Keratinocyte (primary cell): ENCODE measurements around the gene DMD.

Experiments
- EZH2 ChIP-seq: IDR thresholded peaks from one replicate; pipeline ENCODE4 v1.6.1; 2012; ENCODE audit warnings: inconsistent platforms, mild to moderate bottlenecking, low read length, moderate library complexity
- TF ChIP-seq, protein P1 (sequence below), 3 experiments: IDR thresholded peaks in 1 of 3; conservative IDR thresholded peaks in 1 of 3; optimal IDR thresholded peaks in 1 of 3; 2 replicates in 2 of 3; 3 replicates in 1 of 3; pipeline versions ENCODE3 to v1.5.1; 2011; ENCODE audit warnings: low read length in 3 of 3, mild to moderate bottlenecking in 3 of 3, moderate library complexity in 2 of 3, control low read depth in 1 of 3, inconsistent platforms in 1 of 3; ENCODE audit not compliant: insufficient read depth in 2 of 3; ENCODE audit errors: extremely low read depth in 1 of 3

DNA sequence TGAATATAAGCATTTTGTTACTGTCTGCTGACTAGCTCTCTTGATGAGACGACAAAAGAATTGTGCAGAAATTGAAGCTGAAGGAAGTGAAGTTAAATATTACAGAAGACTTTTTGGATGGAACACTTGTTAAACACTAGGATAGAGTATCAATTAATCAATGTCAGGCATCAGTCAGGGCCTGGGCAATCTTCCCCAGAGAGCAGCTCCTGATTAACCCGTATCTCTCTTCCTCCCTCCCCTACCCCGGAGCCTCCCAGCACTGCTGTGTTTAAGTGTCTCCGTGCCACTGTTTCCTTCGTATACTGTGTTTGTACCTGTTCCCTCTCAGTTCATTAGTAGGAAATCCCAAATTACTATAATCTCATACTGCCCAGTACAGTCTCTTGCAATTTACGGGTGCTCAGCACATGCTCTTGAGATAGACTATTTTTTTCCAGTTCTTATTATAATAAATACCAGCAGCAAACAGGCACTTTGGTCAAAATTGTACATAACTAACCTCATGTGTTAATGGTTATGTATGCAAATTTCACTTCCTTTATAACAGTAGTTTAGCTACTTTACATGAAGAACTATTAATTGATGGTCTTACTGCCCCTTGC, 1373.8 kb downstream of the DMD start:
- TF ChIP-seq, protein P1, sequence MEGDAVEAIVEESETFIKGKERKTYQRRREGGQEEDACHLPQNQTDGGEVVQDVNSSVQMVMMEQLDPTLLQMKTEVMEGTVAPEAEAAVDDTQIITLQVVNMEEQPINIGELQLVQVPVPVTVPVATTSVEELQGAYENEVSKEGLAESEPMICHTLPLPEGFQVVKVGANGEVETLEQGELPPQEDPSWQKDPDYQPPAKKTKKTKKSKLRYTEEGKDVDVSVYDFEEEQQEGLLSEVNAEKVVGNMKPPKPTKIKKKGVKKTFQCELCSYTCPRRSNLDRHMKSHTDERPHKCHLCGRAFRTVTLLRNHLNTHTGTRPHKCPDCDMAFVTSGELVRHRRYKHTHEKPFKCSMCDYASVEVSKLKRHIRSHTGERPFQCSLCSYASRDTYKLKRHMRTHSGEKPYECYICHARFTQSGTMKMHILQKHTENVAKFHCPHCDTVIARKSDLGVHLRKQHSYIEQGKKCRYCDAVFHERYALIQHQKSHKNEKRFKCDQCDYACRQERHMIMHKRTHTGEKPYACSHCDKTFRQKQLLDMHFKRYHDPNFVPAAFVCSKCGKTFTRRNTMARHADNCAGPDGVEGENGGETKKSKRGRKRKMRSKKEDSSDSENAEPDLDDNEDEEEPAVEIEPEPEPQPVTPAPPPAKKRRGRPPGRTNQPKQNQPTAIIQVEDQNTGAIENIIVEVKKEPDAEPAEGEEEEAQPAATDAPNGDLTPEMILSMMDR (optimal IDR thresholded peaks at IDR 0.05 in 1 of 3, IDR thresholded peaks at IDR 0.05 in 1 of 3, conservative IDR thresholded peaks at IDR 0.05 in 1 of 3; ENCODE audit: extremely low read depth in 1 of 3, insufficient read depth in 2 of 3, low read length in 3 of 3), result no peak
- TF ChIP-seq EZH2, result no peak
